Measurements from ENCODE around the gene SMIM1. TPM values are rescaled to one million over a fixed set of nuclear protein-coding genes. Genes with fewer than 3 reads are reported as not detected.
A peak's percentile ranks its signal among the peaks of the same experiment; 100 is the strongest.

SMIM1 gene
- total RNA-seq, 1 donor from 2014 or later, result not detected

DNA sequence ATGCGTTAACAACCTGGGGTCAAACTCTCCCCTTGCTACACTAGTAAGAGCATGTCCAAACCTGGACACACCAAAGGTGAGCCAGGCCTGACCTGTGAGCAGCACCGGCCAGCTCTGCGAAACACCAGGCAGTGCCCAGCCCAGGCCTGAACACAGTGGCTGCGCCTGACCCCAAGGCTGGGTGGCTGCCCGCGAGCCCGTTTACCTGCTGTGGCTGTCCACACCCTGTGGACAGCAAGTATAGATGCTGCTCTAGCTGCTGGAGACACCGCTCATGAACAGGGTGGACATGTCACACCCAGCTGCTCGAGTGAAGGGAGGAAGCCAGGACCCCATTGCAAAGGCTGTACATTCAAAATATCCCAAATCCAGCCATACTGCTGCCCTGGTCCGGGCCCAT, 27.9 kb upstream of the SMIM1 start:
- no peak overlapping the region for H3K27ac ChIP-seq
- no peaks in the 10 kb centered on the region for H3K27me3 ChIP-seq
- TF ChIP-seq, protein P1, sequence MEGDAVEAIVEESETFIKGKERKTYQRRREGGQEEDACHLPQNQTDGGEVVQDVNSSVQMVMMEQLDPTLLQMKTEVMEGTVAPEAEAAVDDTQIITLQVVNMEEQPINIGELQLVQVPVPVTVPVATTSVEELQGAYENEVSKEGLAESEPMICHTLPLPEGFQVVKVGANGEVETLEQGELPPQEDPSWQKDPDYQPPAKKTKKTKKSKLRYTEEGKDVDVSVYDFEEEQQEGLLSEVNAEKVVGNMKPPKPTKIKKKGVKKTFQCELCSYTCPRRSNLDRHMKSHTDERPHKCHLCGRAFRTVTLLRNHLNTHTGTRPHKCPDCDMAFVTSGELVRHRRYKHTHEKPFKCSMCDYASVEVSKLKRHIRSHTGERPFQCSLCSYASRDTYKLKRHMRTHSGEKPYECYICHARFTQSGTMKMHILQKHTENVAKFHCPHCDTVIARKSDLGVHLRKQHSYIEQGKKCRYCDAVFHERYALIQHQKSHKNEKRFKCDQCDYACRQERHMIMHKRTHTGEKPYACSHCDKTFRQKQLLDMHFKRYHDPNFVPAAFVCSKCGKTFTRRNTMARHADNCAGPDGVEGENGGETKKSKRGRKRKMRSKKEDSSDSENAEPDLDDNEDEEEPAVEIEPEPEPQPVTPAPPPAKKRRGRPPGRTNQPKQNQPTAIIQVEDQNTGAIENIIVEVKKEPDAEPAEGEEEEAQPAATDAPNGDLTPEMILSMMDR (IDR thresholded peaks at IDR 0.05), result no peak
- H3K9me3 ChIP-seq, result no peaks in the 10 kb centered on the region
- no peak for DNase-seq (ENCODE audit: low spot score in 2 of 2)
- intact Hi-C loops (cut with DNase I), result no loop called here
- H3K36me3 ChIP-seq, result peaks cover 20 to 38% of the 10 kb centered on the region in 2 donors
- no peak overlapping the region for H3K4me3 ChIP-seq
- H3K4me1 ChIP-seq, result peaks cover 0 to 6% of the 10 kb centered on the region in 2 donors

DNA sequence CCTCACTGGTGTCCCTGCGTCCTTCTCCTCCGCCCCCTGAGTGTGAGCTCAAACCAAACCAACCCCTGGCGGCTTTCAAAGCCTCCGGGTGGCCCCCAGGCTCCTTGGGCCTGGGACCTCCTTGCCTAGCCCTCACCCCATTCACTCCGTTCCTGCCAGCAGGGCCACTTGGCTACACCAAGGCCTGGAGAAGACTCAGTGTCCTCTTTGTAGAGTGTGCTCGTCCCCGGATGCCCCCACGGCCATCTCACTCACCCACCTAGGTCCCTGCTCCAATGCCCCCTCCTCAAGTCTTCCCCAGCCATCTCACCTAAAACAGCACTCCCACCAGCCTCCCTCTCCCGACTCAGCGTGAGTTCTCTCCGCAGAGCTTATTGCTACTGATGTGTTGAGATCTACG, 27.5 kb upstream of the SMIM1 start:
- no peaks in the 10 kb centered on the region for H3K27me3 ChIP-seq
- TF ChIP-seq, protein P1 (IDR thresholded peaks at IDR 0.05), result no peak
- no peak overlapping the region for H3K27ac ChIP-seq
- H3K4me3 ChIP-seq, result no peak overlapping the region
- peaks cover 18 to 33% of the 10 kb centered on the region in 2 donors for H3K36me3 ChIP-seq
- DNase-seq (ENCODE audit: low spot score in 2 of 2), result no peak
- H3K9me3 ChIP-seq, result no peaks in the 10 kb centered on the region
- intact Hi-C loops (cut with DNase I), result no loop called here
- H3K4me1 ChIP-seq, result peaks cover 0 to 6% of the 10 kb centered on the region in 2 donors

DNA sequence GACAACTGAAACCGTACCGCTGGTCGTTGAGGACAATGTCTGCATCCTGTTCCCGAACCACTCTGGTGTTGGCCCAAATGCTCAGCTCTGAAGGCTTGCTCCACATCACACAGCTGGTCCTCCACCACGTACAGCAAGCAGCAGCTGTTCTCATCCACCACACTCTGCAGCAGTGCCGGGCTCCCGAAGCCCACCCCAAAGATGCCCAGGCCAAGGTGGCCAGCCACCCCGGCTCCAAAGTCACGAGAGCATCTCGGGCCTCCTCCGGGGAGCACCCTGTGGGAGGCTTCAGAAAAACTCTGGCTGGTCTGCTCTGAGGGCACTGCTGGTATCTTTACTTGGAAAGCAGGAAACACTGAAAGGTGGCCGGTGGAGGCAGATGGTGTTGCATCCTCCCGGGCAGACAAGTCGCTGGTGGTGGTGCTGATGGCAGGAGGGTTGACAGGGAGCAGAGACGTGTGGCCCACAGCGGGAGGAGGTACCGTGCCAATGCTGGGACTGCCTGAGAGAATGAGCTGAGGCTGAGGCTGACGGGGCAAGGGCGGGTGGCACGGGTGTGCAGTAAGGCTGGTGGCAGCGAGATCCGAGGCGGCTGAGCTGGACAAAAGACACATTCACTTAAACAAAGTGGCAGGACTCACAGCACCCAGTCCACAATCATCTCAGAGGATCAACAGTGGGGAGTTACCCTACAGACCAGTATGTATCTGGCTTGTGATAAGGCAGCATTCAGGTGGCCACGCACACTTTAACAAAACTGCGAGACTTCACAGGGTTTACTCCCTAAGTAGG, 26.8 kb upstream of the SMIM1 start:
- Histone ChIP-seq H3K4me3 (peak overlapping the region in 1 of 2 donors; percentile 76), H3K4me1 (peaks cover 0 to 6% of the 10 kb centered on the region in 2 donors), H3K27me3 (no peaks in the 10 kb centered on the region), H3K9me3 (no peaks in the 10 kb centered on the region), H3K27ac (peak overlapping the region in 1 of 2 donors; percentile 88), H3K36me3 (peaks cover 15 to 26% of the 10 kb centered on the region in 2 donors)
- DNase-seq (ENCODE audit: low spot score in 2 of 2), result no peak
- intact Hi-C loops (cut with DNase I), result no loop called here
- TF ChIP-seq, protein P1 (IDR thresholded peaks at IDR 0.05), result no peak

DNA sequence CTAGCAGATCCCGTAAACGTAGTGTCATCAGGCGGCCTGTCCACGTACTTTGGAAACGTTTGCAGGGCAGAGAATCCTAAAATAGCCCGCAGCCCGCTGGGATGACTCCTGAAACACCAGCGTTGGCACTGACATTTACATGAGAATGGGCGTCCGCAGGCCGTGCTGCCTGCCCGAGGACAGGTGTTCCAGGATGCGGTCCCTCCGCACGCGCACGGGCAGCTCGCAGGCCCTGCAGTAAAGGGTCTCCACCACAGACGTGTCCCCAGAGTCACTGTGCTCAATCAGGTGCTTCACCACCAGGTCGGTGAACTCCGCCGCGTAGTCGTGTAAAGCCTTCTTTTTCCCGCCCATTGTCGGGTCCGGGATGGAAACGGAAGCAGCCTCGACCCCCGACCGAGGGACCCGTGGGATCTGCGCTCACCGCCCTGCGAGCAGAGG, 26.1 kb upstream of the SMIM1 start:
- peaks cover 13 to 20% of the 10 kb centered on the region in 2 donors for H3K36me3 ChIP-seq
- no peak for DNase-seq (ENCODE audit: low spot score in 2 of 2)
- peak overlapping the region; percentile 58 to 88 for H3K27ac ChIP-seq
- intact Hi-C loops (cut with DNase I), result no loop called here
- TF ChIP-seq, protein P1 (IDR thresholded peaks at IDR 0.05), result no peak
- peaks cover 0 to 6% of the 10 kb centered on the region in 2 donors for H3K4me1 ChIP-seq
- no peaks in the 10 kb centered on the region for H3K9me3 ChIP-seq
- peak overlapping the region; percentile 76 to 85 for H3K4me3 ChIP-seq
- no peaks in the 10 kb centered on the region for H3K27me3 ChIP-seq

GRCh38 chr1:3746830-3747521, 25.6 kb upstream of the SMIM1 start:
- TF ChIP-seq, protein P1 (IDR thresholded peaks at IDR 0.05), result no peak
- H3K4me1 ChIP-seq, result peaks cover 0 to 6% of the 10 kb centered on the region in 2 donors
- H3K9me3 ChIP-seq, result no peaks in the 10 kb centered on the region
- intact Hi-C loops (cut with DNase I), result no loop called here
- no peaks in the 10 kb centered on the region for H3K27me3 ChIP-seq
- peak overlapping the region; percentile 76 to 85 for H3K4me3 ChIP-seq
- peak; percentile 30 to 92 for DNase-seq (ENCODE audit: low spot score in 2 of 2)
- peak overlapping the region; percentile 58 to 88 for H3K27ac ChIP-seq
- peaks cover 9 to 14% of the 10 kb centered on the region in 2 donors for H3K36me3 ChIP-seq

Data from ascending aorta (tissue), 2 donors.